ENCODE data around the gene PHF13.
"Not testable (repeated sequence)": the region's sequence is repeated elsewhere in the genome, so short reads cannot be mapped to it uniquely, and the experiment has no call there.

- TF ChIP-seq CTCF (conservative IDR thresholded peaks at IDR 0.05; ENCODE audit: low read depth, low read length); EZH2 (IDR thresholded peaks at IDR 0.05; ENCODE audit: borderline replicate concordance, low read depth, low read length, poor library complexity, severe bottlenecking): not testable (repeated sequence)
Measured at GRCh38 chr1:6662468-6662867, 48.9 kb downstream of the PHF13 start.

All from A673 (cell line).